ENCODE measurements around the gene NUP210L. TPM values are rescaled to one million over a fixed set of nuclear protein-coding genes. Genes with fewer than 3 reads are reported as not detected.
"Not testable (repeated sequence)": the region's sequence is repeated elsewhere in the genome, so short reads cannot be mapped to it uniquely, and the experiment has no call there.

NUP210L gene
- total RNA-seq, 1 donor: under 0.01 TPM

- Histone ChIP-seq H3K36me3 (ENCODE audit: insufficient read depth, low read length) (no peaks in the 10 kb centered on the region), H3K79me2 (ENCODE audit: insufficient read depth, low read length) (no peaks in the 10 kb centered on the region), H3K9me3 (ENCODE audit: low read depth, low read length) (no peaks in the 10 kb centered on the region), H3K4me1 (ENCODE audit: insufficient read depth, low read length) (no peaks in the 10 kb centered on the region), H4K20me1 (ENCODE audit: insufficient read depth, low read length) (no peaks in the 10 kb centered on the region), H3K4me2 (ENCODE audit: insufficient read depth, low read length) (no peak overlapping the region), H3K4me3 (ENCODE audit: insufficient read depth, low read length) (no peak overlapping the region), H3K27me3 (ENCODE audit: insufficient read depth, low read length) (no peaks in the 10 kb centered on the region), H3K27ac (ENCODE audit: low read depth, low read length) (no peak overlapping the region), H2AFZ (ENCODE audit: low read length) (no peak overlapping the region)
- DNase-seq (ENCODE audit: insufficient read length, low spot score, missing footprints): no peak
- TF ChIP-seq CTCF (IDR thresholded peaks at IDR 0.05; ENCODE audit: extremely low read depth, low read depth, low read length): no peak
These were observed 63.2 kb downstream of the NUP210L start for GRCh38 chr1:154091706-154092105.

- no peaks in the 10 kb centered on the region for H3K4me1 ChIP-seq (ENCODE audit: insufficient read depth, low read length)
- H4K20me1 ChIP-seq (ENCODE audit: insufficient read depth, low read length): no peaks in the 10 kb centered on the region
- no peaks in the 10 kb centered on the region for H3K9me3 ChIP-seq (ENCODE audit: low read depth, low read length)
- H3K4me3 ChIP-seq (ENCODE audit: insufficient read depth, low read length): no peak overlapping the region
- no peaks in the 10 kb centered on the region for H3K27me3 ChIP-seq (ENCODE audit: insufficient read depth, low read length)
- no peak overlapping the region for H2AFZ ChIP-seq (ENCODE audit: low read length)
- no peaks in the 10 kb centered on the region for H3K79me2 ChIP-seq (ENCODE audit: insufficient read depth, low read length)
- no peak for TF ChIP-seq CTCF (IDR thresholded peaks at IDR 0.05; ENCODE audit: extremely low read depth, low read depth, low read length)
- no peak overlapping the region for H3K4me2 ChIP-seq (ENCODE audit: insufficient read depth, low read length)
- H3K27ac ChIP-seq (ENCODE audit: low read depth, low read length): no peak overlapping the region
- H3K36me3 ChIP-seq (ENCODE audit: insufficient read depth, low read length): no peaks in the 10 kb centered on the region
- no peak for DNase-seq (ENCODE audit: insufficient read length, low spot score, missing footprints)
These were observed 67.3 kb downstream of the NUP210L start for GRCh38 chr1:154087574-154087973.

DNA sequence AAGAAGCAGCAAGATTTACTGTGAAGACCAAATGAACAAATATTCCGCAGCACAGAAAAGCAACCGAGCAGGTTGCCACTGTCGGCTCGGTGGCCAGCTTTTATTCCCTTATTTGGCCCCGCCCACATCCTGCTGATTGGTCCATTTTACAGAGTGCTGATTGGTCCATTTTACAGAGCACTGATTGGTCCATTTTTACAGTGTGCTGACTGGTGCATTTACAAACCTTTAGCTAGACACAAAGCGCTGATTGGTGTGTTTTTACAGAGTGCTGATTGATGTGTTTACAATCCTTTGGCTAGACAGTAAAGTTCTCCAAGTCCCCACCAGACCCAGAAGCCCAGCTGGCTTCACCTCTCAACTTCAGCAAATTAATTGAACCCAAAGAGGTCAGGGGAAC lies 71.8 kb downstream of the NUP210L start:
- H4K20me1 ChIP-seq (ENCODE audit: insufficient read depth, low read length); H3K36me3 ChIP-seq (ENCODE audit: insufficient read depth, low read length); H3K9me3 ChIP-seq (ENCODE audit: low read depth, low read length); DNase-seq (ENCODE audit: insufficient read length, low spot score, missing footprints); H3K4me2 ChIP-seq (ENCODE audit: insufficient read depth, low read length); H3K27me3 ChIP-seq (ENCODE audit: insufficient read depth, low read length); H3K27ac ChIP-seq (ENCODE audit: low read depth, low read length); H3K4me1 ChIP-seq (ENCODE audit: insufficient read depth, low read length); H3K79me2 ChIP-seq (ENCODE audit: insufficient read depth, low read length); H2AFZ ChIP-seq (ENCODE audit: low read length); H3K4me3 ChIP-seq (ENCODE audit: insufficient read depth, low read length): not testable (repeated sequence)

- Histone ChIP-seq H3K4me2 (ENCODE audit: insufficient read depth, low read length) (no peak overlapping the region), H3K4me1 (ENCODE audit: insufficient read depth, low read length) (no peaks in the 10 kb centered on the region), H3K4me3 (ENCODE audit: insufficient read depth, low read length) (no peak overlapping the region), H2AFZ (ENCODE audit: low read length) (no peak overlapping the region), H3K27ac (ENCODE audit: low read depth, low read length) (no peak overlapping the region), H3K9me3 (ENCODE audit: low read depth, low read length) (no peaks in the 10 kb centered on the region), H3K36me3 (ENCODE audit: insufficient read depth, low read length) (no peaks in the 10 kb centered on the region), H3K79me2 (ENCODE audit: insufficient read depth, low read length) (no peaks in the 10 kb centered on the region), H3K27me3 (ENCODE audit: insufficient read depth, low read length) (no peaks in the 10 kb centered on the region), H4K20me1 (ENCODE audit: insufficient read depth, low read length) (no peaks in the 10 kb centered on the region)
- DNase-seq (ENCODE audit: insufficient read length, low spot score, missing footprints): no peak
- TF ChIP-seq CTCF (IDR thresholded peaks at IDR 0.05; ENCODE audit: extremely low read depth, low read depth, low read length): no peak
These were observed 73.3 kb downstream of the NUP210L start for GRCh38 chr1:154081386-154082126.

Measured in osteoblast (primary cell).